HG03439 (cell line): Measurements from ENCODE around the gene CDC42BPA.
"Not testable (repeated sequence)": the region's sequence is repeated elsewhere in the genome, so short reads cannot be mapped to it uniquely, and the experiment has no call there.

Experiments used
- ATAC-seq: cut with Tn5 transposase; IDR thresholded peaks from one replicate; pipeline ENCODE4 v1.9.1; 2021; ENCODE audit warnings: mild to moderate bottlenecking, moderate library complexity; ENCODE audit not compliant: unreplicated experiment

The CDC42BPA gene

GRCh38 chr1:226972931-226973330 is 345.4 kb downstream of the CDC42BPA start:
- no peak for ATAC-seq

DNA sequence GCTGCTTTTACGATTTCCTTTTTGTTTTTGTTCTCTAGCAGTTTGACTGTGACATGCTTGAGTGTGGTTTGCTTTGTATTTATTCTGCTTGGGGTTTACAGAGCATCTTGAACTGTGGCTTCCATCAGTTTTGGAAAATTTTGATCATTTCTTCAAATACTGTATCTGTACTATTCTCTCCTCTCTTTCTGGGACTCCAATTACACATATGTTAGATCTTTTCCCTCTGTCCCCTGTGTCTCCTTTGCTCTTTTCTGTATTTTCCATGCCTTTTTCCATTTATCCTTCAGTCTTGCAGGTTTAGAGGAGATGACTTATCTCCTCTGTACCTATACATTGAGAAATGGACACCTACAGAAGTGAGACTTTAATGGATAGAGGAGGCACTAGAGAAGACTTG is 346.5 kb downstream of the CDC42BPA start:
- ATAC-seq: no peak

- ATAC-seq: no peak
These were observed 350.6 kb downstream of the CDC42BPA start for GRCh38 chr1:226967665-226968064.

DNA sequence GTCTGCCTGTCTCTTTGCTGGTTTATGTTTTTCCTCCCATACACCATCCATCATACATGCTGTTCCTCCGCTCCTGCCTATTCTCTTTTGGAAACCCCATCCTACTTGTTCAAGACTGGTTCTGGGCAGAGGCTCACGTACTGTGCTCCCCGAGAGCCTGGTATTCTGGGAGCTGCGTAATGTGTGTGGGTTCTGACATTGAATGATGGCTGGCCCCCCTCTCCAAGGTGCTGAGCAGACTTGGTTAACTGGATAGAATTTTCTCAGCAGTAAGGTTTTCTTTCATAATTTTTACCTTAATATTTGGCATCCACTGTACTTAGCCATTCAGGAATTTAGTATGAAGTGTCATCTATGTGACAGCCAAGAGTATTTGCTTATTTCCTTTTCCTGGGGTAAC is 351.6 kb downstream of the CDC42BPA start:
- ATAC-seq: no peak

GRCh38 chr1:226965581-226966440 is 352.5 kb downstream of the CDC42BPA start:
- no peak for ATAC-seq

GRCh38 chr1:226964611-226965486 is 353.4 kb downstream of the CDC42BPA start:
- no peak for ATAC-seq

GRCh38 chr1:226964068-226964425 is 354.2 kb downstream of the CDC42BPA start:
- ATAC-seq: no peak

- ATAC-seq: no peak
These were observed 355.6 kb downstream of the CDC42BPA start for GRCh38 chr1:226962421-226963391.

DNA sequence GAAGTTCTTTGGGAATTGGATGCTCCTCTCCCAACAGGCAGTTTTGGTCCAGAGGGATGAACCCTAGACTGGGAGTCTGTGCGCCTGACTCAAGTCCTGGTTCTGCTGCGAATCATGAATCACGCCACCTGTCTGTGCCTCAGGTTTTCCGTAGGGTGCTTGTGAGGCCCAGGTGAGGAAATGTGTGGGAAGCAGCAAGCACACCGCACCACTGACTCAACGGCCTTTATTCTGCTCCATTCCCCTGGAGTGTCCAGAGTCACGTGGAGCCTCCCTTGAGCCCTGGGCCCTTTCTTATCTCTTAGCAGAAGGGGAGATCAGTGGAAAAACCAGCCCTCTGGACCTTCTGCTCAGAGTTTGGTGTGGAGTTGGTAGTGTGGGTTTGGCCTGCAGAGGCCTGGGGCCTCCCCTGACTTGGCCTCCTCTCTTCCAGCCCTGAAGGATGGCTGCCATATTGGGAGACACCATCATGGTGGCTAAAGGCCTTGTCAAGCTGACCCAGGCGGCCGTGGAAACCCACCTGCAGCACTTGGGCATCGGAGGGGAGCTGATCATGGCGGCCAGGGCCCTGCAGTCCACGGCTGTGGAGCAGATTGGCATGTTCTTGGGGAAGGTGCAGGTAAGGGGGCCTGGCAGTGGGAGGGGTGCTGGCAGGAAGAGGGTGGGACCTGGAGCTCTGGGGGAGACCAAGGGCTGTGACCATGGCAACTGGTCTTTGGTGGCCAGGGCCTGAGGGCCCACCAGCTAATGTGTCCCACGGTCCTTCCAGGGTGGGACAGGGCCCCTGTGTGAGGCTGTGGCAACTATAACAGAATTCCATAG is 357.1 kb downstream of the CDC42BPA start:
- no peak for ATAC-seq

GRCh38 chr1:226960256-226960655 is 358.0 kb downstream of the CDC42BPA start:
- no peak for ATAC-seq

GRCh38 chr1:226958300-226958699 is 360.0 kb downstream of the CDC42BPA start:
- ATAC-seq: no peak

GRCh38 chr1:226957714-226958113 is 360.6 kb downstream of the CDC42BPA start:
- ATAC-seq: no peak

GRCh38 chr1:226956942-226957713 is 361.2 kb downstream of the CDC42BPA start:
- ATAC-seq: no peak

- ATAC-seq: not testable (repeated sequence)
These were observed 362.4 kb downstream of the CDC42BPA start for GRCh38 chr1:226955857-226956256.

DNA sequence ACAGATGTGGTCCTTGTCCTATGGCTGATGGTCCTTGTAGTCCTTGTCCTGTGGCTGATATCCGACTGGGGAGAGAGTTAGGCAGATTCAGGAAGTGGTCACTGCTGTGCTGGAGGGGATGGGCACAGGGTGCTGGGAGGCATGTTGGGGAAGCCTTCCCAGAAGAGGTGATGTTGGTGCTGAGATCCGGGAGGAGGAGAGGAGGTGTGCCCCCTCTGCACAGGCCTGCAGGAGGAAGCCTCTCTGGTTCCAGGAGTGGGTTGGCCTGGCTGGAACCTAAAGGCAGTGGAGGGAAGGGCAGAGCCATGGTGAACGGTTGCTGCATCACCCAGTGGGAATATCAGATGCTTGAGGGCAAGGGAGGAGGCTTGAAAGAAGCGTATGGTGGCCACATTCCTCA is 363.5 kb downstream of the CDC42BPA start:
- ATAC-seq: no peak

DNA sequence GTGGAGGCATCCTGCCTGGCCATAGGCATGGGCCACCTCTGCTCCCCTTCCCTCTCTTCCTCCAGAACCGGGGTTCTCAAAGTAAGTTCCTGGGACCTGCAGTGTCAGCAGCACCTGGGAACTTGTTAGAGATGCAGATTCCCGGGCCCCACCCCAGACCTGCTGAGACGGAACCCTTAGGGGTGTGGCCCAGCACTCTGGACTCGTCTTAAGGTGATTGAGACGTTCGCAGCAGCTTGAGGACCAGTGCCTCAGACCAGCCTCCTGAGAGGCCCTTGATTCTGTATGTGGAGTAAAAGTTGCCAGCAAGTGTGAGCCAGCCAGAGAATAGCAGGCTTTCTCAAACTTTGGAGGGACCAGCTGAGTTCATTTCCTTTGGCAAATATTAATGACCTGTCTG is 364.0 kb downstream of the CDC42BPA start:
- no peak for ATAC-seq

- ATAC-seq: no peak
These were observed 365.0 kb downstream of the CDC42BPA start for GRCh38 chr1:226953175-226953800.

DNA sequence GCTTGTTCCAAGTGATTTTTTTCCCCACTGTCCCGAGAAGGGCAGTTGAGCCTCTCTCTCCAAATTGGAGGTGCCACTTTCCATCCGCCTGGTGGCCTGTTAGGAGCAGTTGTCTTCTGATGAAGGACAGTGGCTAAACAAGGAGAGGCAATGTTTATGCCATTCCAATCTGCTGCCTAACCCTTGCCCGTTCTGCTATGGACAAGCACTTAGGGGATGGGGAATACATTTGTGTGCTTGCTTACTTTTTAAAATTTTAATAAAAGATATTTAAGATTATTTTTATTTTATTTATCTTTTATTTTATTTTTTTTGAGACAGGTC is 366.2 kb downstream of the CDC42BPA start:
- no peak for ATAC-seq
